GM10266 (cell line): ENCODE results near the gene ATG7.

ENCODE experiments used
- DNase-seq: peaks from one replicate; pipeline ENCODE4 v3.0.0; 2012; ENCODE audit errors: extremely low spot score
- CTCF ChIP-seq: IDR thresholded peaks from 2 replicates; pipeline ENCODE4 v1.5.1; 2012; ENCODE audit warnings: mild to moderate bottlenecking, low read depth; ENCODE audit not compliant: control insufficient read depth, insufficient read depth; ENCODE audit errors: missing control alignments

ATG7 gene

GRCh38 chr3:11601446-11602238, 329.4 kb downstream of the ATG7 start:
- TF ChIP-seq CTCF = no peak
- DNase-seq = peak; percentile 74

- no peak for TF ChIP-seq CTCF
- no peak for DNase-seq
Measured at GRCh38 chr3:11602239-11602840, 330.1 kb downstream of the ATG7 start.

GRCh38 chr3:11602886-11603527, 330.8 kb downstream of the ATG7 start:
- peak; percentile 14 for DNase-seq
- no peak for TF ChIP-seq CTCF

- TF ChIP-seq CTCF = no peak
- DNase-seq = no peak
Measured at GRCh38 chr3:11603628-11604027, 331.4 kb downstream of the ATG7 start.

- DNase-seq = no peak
- TF ChIP-seq CTCF = no peak
Measured at GRCh38 chr3:11604139-11604892, 332.1 kb downstream of the ATG7 start.

- no peak for DNase-seq
- TF ChIP-seq CTCF = no peak
Measured at GRCh38 chr3:11605398-11605797, 333.2 kb downstream of the ATG7 start.
